MM.1S (cell line): Measurements from ENCODE around the gene MRPL58.

ENCODE experiments used
- EZH2phosphoT487 ChIP-seq: fragments of 300-600 bp; sonication (generic); IDR thresholded peaks from 2 replicates; pipeline ENCODE4 v1.6.1; 2018; ENCODE audit warnings: antibody characterized with exemption, low read length
- TF ChIP-seq, protein P1 (sequence below): fragments of 300-600 bp; sonication (generic); IDR thresholded peaks from 2 replicates; pipeline ENCODE4 v1.5.1; 2016; ENCODE audit warnings: antibody characterized with exemption, low read length, mixed read lengths

GRCh38 chr17:75008373-75008772, 4.1 kb upstream of the MRPL58 start:
- TF ChIP-seq EZH2phosphoT487: no peak
- TF ChIP-seq, protein P1, sequence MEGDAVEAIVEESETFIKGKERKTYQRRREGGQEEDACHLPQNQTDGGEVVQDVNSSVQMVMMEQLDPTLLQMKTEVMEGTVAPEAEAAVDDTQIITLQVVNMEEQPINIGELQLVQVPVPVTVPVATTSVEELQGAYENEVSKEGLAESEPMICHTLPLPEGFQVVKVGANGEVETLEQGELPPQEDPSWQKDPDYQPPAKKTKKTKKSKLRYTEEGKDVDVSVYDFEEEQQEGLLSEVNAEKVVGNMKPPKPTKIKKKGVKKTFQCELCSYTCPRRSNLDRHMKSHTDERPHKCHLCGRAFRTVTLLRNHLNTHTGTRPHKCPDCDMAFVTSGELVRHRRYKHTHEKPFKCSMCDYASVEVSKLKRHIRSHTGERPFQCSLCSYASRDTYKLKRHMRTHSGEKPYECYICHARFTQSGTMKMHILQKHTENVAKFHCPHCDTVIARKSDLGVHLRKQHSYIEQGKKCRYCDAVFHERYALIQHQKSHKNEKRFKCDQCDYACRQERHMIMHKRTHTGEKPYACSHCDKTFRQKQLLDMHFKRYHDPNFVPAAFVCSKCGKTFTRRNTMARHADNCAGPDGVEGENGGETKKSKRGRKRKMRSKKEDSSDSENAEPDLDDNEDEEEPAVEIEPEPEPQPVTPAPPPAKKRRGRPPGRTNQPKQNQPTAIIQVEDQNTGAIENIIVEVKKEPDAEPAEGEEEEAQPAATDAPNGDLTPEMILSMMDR: no peak
